NCI-H2196 (cell line): ENCODE results near the gene SLC34A3.
A peak's percentile ranks its signal among the peaks of the same experiment; 100 is the strongest.
"Not testable (repeated sequence)": the region's sequence is repeated elsewhere in the genome, so short reads cannot be mapped to it uniquely, and the experiment has no call there.

Source experiments
- DNase-seq: peaks from one replicate; lab custom pipeline; 2025; ENCODE audit not compliant: unreplicated experiment; lab: John Stamatoyannopoulos, UW

SLC34A3 gene

GRCh38 chr9:137241490-137242268 lies 11.0 kb downstream of the SLC34A3 start:
- no peak for DNase-seq

- no peak for DNase-seq
Measured at GRCh38 chr9:137242269-137243203, 11.8 kb downstream of the SLC34A3 start.

DNA sequence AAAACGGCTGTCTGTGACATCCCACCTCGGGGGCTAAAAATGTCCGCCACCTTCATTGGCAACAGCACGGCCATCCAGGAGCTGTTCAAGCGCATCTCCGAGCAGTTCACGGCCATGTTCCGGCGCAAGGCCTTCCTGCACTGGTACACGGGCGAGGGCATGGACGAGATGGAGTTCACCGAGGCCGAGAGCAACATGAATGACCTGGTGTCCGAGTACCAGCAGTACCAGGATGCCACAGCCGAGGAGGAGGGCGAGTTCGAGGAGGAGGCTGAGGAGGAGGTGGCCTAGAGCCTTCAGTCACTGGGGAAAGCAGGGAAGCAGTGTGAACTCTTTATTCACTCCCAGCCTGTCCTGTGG lies 12.5 kb downstream of the SLC34A3 start:
- not testable (repeated sequence) for DNase-seq

DNA sequence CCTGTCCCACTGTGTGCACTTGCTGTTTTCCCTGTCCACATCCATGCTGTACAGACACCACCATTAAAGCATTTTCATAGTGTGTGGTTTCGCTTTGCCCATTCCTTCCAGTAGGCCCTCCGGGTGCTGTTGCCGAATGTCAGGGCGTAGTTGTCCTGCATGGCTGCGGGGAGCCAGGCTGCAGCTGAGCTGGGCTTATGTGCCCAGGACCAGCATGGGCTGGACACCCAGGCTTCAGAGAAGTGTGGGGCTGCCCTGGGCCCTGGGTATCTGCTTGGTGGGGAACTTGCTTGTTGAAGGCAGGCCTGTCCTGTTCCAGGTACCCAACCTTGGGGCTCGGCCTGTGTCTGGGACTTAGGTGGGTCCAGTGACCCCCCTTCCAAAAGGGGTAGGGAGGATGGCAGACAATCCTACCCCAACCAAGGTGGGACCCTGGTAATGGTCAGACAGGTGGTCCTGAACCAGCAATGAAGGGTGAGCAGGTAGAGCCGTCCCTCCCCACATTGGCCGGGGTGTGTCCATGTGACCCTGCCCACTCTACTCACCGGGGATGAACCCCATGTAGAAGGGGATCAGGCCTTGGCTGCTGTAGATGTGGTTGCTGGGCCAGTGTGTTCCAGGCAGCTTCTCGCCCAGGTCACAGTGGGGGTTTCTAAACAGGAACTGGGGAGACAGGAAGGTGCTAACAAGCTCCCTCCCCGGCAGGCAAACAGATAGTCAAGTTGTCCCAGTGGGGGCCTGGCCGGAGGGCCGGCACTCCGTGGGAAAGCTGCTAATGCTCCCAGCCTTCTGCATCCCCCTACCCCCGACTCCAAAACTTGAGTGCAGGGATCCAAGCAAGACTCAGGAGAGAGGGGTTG lies 13.2 kb downstream of the SLC34A3 start:
- DNase-seq, result no peak

DNA sequence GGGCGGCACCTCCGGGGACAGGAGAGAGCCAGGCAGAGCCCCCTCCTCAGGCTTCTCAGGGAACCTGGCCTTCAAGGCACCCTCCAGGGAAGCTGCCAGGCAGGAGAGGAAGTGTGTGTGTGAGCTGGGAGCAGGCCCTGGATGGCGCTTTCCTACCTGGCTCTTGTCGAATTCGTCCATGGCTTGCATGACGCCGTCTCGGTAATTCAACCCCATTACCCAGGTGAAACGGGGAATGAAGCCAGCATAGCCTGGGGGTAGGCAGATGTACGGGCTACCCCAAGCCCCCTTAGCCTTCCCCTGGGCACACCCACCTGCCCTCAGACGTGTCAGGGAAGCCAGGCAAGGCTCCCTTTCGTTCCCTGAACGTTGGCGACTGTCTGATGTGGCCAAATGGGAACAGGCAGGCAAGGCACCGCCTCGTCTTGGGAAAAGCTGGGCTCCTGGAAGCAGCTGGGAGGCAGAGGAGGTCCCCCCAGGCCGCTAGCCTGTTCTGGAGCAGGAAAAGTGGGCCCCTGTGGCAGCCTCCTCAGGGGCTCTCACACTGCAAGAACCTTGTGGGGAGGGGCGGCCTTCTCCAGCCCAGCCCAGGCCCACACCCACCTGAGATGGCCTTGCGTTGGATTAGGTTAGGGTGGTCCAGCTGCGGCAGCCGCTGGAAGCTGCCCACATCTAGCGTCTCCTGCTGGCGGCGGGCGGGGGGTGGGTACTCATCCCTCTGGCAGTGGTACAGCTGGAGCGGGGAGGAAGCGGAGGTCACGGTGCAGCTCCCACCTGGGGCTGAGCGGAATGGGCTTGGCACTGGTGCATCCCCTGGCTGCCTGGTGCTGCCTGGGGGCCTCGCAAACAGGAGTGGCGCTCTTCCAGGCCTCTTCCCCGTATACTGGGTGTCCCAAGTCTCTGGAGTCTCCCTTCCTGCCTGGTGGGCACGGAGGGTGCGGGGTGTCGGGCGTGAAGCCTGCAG lies 14.1 kb downstream of the SLC34A3 start:
- DNase-seq, result peak; percentile 23

- DNase-seq, result no peak
Measured at GRCh38 chr9:137245450-137246421, 15.0 kb downstream of the SLC34A3 start.

DNA sequence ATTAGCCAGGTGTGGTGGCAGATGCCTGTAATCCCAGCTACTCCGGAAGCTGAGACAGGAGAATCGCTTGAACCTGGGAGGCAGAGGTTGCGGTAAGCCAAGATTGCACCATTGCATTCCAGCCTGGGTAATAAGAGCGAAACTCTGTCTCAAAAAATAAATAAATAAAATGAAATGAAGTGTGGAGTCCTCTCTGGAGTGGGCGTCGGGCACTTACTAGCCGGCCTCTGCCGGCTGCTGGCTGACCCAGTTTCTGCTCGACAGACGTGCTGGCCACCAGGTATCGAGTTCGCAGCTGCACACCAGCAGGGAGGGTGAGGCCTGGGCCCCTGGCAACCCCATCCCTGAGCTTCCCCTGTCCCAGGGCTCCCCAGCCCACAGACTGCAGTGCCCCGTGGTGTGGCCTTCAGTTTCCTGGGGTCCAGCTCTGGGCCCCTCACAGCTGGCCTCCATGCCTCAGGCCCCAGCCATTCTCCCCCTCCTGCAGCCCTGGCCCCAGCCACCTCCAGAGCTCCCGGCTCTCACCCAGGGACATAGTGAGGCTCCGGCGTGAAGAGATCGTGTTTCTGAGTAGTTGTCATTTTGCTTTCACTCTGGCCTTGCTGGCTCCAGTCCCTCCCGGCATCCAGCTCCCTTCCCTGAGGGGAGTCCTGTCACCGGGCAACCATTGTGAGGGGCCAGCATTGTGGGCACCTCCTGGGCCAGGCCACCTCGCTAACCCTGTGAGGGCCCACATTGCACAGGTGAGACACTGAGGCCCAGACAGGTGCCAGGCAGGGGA lies 16.6 kb downstream of the SLC34A3 start:
- DNase-seq, result peak; percentile 56

DNA sequence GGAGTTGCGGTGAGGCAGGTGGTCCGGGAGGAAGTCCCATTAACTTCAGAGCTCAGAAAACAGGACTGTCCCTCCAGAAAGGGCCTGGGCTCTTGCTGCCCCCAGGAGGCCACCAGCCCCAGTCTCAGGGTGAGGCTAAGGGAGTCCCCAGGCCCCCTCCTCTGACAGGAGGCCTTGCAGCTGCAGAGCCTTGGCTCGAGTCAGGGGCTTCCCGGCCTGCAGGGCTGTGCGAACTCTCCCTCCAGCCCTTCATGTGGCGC lies 17.1 kb downstream of the SLC34A3 start:
- no peak for DNase-seq

- DNase-seq, result no peak
Measured at GRCh38 chr9:137250329-137251193, 19.9 kb downstream of the SLC34A3 start.

DNA sequence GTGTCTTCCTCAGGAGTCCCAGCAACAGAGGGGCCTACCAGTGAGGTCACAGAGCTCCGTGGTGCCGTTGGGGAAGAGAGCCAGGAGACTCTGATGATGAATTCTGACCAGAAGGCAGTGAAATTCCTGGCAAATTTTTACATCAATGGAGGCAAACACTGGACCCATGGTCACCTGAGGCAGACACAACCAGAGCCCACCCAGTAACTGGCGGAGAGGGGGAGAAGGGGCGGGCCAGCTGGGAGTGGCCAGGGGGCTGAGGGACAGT lies 20.4 kb downstream of the SLC34A3 start, which contains the start of gene STPG3:
STPG3 (plus strand) TSS at position 93 of the 268 bp plus-strand sequence; CDS start at position 94, 1 bp downstream.
- no peak for DNase-seq

- DNase-seq, result no peak
Measured at GRCh38 chr9:137251490-137252268, 21.0 kb downstream of the SLC34A3 start.

GRCh38 chr9:137252555-137253506 lies 22.1 kb downstream of the SLC34A3 start:
- peak; percentile 51 for DNase-seq

GRCh38 chr9:137253717-137254623 lies 23.3 kb downstream of the SLC34A3 start:
- no peak for DNase-seq

DNA sequence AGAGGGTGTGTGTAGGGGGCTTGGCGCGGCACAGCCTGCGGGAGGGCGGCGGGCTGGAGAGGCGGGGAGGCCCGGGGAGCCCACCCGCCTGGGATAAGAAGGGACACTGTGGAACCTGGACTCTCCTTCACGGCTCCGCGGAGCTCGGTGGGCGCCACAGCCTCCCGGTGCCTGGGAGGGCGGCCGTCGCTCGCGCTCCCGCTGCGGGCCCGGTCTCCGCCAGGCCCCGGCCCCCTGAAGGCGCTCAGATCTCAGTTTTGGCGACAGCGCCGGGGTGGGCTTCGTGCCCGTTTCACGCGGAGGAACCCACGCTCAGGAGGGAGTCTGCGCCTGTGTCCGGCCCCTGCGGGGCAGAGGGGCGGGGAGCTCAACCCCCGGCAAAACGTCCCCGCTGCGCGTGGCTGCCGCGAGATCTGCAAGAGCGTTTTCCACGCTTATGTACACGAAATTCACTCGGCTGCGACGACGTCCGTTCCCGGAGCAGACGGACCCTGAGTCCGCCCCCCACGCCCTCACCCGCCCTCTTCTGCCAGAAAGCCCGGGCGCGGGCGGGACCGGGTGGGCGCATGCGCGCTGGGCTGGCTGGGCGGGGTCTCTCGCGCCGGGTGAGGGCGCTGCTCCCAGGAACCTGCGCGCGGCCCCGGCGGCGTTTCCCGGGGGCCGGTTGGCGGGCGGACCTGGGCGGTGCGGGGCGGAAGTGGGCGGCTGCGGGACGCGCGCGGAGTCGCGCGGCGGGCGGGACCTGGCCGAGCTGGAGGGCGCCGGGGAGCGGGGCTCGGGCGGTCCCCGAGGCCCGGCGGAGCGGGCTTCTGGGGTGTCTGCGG lies 24.1 kb downstream of the SLC34A3 start, which contains the start of gene NELFB:
NELFB (plus strand) TSS at position 704 of the 824 bp plus-strand sequence.
- DNase-seq, result peak; percentile 92
